Measurements from ENCODE around the gene MRPL57. TPM values are rescaled to one million over a fixed set of nuclear protein-coding genes. Genes with fewer than 3 reads are reported as not detected.
"Not testable (repeated sequence)": the region's sequence is repeated elsewhere in the genome, so short reads cannot be mapped to it uniquely, and the experiment has no call there.

Gene MRPL57
- total RNA-seq, 1 donor from 2014 or later: 20.9 TPM

DNA sequence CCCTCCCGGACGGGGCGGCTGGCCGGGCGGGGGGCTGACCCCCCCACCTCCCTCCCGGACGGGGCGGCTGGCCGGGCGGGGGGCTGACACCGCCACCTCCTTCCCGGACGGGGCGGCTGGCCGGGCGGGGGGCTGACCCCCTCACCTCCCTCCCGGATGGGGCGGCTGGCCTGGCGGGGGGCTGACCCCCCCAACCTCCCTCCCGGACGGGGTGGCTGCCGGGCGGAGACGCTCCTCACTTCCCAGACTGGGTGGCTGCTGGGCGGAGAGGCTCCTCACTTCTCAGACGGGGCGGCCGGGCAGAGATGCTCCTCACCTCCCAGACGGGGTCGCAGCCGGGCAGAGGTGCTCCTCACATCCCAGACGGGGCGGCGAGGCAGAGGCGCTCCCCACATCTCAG, 10.0 kb downstream of the MRPL57 start:
- intact Hi-C loops (cut with micrococcal nuclease): not testable (repeated sequence)

DNA sequence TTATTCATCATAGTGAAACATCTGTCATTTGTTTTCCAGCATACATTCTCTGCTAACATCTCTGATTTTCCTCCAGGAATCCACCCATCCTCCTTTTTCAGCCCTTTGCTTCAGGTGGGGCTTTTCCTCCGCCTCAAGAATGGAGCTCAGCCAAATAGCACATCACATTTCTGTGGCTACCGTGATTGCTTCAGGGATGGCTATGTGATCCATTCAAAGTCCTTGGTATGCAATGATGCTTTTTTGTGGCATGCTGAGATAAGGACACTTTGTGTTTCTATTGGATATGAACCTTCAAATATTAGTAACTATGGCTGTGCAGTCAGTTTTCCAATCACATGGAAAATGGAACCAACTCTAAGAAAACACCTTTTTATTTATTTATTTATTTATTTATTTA, 18.3 kb downstream of the MRPL57 start:
- intact Hi-C loops (cut with micrococcal nuclease): not testable (repeated sequence)

DNA sequence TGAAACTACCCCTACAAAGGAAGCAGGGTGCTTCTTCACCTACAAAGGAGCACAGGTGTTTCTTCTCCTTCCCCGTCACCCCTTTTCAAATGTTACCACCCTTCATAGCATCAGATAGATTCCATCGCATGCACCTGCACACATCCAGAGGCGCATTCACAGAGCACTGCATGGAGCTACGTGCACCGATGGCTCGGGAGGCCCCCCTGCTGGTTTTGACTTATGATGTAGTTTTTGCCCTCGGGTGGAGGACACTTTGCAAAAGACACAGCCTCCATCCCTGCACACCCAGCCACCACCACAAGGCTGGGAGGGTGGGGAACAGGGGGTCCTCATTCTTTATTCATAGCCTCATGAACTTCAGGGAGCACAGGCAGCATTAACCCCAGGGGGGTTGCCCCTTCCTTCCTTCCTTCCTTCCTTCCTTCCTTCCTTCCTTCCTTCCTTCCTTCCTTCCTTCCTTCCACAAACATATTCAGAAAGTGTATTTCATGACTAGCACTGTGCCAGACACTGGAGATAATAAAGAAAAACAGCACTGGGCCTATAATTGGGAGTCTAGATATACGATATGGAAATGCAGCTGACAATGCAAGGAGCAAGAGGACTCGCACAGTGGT, 21.3 kb downstream of the MRPL57 start:
- intact Hi-C loops (cut with micrococcal nuclease): not testable (repeated sequence)

DNA sequence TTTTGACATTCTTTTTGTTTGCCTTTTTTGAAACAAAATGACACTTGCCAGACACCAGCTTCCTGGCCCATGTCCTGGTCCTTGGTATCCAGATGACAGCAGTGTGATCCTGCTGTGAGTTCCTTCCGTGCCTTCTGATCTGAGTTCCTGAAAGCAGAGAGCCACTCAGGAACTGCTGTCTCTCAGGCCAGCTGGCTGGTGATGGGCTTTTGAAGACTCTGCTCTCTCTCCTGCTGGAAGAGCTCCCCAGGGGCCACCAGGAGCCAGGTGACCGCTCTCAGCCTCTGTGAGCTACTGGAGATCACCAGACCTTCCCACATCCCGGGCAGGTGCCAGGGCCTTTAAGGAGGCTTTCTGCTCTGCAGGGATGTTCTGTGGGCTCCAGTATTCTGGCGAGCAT, 21.9 kb downstream of the MRPL57 start:
- intact Hi-C loops (cut with micrococcal nuclease): not testable (repeated sequence)

DNA sequence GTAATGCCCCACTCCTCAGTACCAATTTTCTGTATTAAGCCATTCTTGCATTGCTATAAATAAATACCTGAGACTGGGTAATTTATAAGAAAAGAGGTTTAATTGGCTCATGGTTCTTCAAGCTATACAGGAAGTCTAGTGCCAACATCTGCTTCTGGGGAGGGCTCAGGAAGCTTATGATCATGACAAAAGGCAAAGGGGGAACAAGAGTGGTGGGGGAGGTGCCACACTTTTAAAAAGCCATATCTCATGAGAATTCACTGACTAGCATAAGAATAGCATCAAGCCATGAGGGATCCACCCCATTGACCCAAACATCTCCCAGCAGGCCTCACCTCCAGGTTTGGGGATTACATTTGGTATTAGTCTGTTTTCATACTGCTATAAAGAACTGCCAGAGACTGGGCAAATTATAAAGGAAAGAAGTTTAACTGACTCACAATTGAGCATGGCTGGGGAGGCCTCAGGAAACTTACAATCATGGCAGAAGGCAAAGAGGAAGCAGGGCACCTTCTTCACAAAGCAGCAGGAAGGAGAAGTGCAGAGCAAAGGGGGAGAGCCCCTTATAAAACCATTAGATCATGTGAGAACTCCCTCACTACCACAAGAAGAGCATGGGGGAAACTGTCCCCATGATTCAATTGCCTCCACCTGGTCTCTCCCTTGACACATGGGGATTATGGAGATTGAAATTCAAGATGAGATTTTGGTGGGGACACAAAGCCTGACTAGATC, 25.2 kb downstream of the MRPL57 start:
- intact Hi-C loops (cut with micrococcal nuclease): not testable (repeated sequence)

DNA sequence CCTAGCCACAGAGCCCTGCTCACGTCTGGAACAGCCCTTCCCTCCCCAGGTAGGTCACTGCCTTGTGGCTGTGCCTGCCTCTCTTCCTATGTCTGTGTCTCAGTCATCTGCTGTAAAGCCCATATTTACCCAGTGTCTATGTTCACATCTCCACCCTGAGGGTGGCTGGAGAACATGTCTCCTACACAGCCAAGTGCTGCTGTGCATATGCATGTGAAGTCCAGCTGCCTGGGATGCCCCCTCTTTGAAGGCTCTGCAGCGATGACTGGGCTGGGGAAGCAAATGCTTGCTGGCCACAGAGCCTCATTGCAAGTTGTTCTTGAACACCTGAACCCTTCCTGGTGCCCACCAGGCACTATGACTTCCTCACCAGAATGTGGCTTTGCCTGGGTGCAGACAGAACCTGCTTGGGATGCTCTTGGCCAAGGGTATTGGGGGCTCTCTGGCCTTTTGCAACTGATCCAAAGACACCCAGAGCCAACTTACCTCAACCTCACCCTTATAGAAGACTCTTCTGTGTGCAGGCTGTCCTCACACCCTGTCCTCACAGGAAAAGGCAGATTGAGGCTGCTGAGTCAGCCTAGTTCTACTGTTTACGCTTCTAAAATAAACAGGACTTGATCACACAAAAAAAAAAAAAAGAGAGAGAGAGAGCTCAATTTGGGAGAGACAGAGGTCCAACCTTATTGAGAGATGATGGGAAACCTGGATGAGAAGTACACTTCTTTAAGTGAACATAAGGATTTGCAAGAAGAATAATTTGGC, 26.5 kb downstream of the MRPL57 start:
- intact Hi-C loops (cut with micrococcal nuclease): no loop called here

DNA sequence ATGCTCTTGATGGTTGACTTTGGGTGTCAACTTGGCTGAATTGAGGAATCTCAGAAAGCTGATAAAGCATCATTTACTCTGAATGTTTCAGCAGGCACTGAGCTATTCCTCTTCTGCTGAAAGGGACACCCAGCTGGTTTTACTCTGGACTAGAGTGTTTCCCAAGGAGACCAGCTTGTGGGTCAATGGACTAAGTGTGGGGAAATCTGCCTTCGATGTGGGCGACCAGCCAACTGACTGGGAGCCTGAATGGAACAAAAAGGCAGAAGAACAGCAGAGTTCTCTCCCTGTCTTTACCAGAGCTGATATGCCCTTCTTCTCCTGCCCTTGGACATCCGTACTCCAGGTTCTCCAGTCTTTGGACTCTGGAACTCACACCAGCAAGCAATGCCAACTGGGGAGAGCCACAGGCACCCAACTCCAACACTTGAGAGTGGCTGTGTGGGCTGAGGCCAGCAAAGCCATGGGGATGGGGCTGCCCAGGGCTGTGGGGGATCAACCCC, 32.2 kb downstream of the MRPL57 start:
- intact Hi-C loops (cut with micrococcal nuclease): no loop called here

DNA sequence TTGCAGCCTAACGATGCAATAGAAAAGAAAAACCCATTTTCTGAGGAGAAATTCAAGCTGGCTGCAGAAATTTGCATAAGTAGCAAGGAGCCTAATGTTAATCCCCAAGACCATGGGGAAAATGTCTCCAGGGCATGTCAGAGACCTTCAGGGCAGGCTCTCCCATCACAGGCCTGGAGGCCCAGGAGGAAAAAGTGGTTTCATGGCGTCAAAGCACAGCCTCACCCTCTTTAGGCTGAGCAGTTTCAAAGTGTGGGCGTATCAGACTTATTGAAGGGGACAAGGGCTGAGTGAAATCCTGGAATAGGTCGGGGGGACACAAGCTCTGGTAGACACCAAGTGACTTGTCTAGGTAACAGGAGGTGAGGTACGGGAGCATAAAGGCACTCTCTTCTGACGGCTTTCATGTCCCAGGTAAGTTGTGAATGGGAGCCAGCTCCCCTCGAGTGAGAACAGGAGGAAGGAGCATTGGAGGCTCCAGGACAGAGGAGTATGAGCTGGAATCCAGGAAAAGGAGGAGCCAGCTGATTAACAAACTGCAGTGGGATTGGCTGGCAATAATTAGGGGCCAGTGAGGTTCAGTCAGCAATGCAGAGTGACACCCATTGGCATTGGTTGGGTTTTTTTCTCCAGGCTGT, 35.8 kb downstream of the MRPL57 start:
- intact Hi-C loops (cut with micrococcal nuclease): no loop called here

DNA sequence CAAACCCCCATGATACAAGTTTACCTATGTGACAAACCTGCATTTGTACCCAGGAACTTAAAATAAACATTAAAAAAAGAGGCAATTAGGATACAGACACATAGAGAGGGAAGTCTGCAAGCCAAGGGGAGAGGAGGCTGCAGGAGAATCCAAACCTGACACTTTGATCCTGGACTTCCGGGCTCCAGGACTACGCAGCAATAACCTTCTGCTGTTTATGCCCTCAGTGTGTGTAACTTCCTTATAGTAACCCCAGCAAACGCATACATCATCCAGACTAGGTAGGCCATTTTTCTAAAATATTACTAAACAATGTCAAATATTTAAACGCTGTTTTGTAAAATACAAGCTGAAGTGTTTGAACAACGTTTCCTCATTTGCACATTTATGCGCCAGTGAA, 39.0 kb downstream of the MRPL57 start:
- intact Hi-C loops (cut with micrococcal nuclease): not testable (repeated sequence)

DNA sequence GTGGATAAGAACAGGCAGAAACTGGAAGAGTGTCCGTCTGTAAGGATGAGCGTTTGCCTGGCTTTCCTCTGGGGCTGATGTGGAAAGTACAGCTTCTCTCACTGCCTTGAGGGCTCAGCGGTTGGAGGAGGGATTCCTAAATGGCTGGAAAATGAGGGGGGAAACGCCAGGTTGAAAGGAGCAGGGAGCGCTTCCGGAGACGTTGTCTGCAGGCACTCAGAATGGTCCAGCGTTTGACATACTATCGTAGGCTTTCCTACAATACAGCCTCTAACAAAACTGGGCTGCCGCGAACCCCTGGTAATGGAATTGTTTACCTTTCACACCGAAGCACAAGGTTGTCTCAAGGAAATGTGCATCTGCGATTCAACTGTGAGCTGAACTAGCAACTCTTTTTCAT, 39.9 kb downstream of the MRPL57 start:
- intact Hi-C loops (cut with micrococcal nuclease): no loop called here

DNA sequence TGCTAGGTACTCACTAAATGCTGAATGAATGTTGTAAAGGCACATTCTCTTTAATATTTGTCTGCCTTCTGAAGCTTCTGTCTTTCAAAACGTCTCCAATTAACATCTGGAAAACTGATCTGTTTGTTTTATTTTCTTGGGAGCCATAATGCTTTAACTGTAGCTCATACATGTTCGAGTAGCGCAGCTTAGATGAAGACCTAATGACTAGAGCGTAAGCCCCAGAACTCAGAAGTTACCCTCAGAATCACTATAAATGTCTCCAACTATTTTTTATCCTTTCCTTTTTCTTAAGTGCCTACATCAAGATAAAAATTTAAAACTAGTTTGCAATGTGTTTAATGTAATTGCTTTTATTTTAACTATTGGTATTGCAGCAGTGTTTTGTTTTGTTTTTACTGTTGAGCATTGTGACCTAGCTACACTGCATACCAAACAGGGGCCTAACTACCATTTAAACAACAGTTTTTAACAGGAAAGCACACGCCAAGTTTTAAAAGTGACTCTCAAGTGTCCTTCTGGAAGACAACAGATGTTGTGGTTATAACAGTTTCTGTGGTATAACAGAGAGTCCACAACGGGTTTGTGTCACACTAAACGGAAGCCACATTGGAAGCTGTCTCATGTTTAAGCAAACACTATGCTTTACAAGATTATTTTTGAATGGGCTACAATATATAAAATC, 42.0 kb downstream of the MRPL57 start:
- intact Hi-C loops (cut with micrococcal nuclease): no loop called here

DNA sequence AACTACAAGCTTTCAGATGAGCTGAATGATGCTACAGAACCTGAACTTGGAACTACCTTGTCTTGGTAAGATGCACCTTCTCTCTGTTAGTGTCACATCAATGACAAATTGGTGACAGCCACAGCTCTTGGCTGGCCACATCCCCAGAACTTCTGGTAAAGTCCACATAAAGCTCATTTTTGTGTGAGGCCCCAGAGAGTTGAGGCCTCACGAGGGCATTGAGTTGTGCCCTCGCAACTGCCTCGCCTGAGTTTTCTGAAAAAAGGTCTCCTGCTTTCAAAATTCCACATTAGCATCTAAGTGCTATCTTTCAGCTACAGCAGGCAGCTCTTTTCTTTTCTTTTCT, 42.6 kb downstream of the MRPL57 start:
- intact Hi-C loops (cut with micrococcal nuclease): no loop called here

DNA sequence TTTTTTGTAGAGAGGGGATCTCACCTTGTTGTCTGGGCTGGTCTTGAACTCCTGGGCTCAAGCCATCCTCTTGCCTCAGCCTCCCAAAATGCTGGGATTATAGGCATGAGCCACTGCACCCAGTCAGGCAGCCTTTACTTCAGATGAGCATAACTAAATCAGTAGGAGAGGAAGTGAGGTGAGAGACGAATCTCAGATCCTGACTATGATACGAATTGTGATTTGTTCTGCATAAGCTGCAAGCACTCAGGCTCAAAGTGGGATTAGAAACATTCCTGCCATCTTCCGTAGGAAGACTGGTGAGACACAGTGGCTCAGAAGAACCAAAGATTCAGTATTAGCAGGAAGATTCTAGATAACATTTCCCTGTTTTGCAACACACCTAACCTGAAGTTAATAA, 43.3 kb downstream of the MRPL57 start:
- intact Hi-C loops (cut with micrococcal nuclease): not testable (repeated sequence)

DNA sequence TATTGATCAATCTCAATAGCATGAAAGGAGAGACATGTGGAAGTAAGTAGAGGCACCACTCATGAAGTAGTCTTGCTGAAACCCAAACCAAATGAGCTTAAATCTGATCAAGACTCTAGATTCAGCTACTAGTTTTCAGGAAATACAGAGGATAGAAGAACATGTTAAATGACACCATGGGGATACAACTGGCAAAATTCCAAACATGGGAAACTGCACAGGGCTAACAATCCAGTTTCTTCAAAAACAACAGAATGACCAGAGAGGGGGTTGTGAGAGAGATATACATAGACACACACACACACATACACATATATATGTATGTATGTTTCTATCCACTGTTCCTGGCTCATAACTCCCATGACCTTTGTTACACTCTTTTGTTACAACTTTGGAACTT, 44.8 kb downstream of the MRPL57 start:
- intact Hi-C loops (cut with micrococcal nuclease): no loop called here

DNA sequence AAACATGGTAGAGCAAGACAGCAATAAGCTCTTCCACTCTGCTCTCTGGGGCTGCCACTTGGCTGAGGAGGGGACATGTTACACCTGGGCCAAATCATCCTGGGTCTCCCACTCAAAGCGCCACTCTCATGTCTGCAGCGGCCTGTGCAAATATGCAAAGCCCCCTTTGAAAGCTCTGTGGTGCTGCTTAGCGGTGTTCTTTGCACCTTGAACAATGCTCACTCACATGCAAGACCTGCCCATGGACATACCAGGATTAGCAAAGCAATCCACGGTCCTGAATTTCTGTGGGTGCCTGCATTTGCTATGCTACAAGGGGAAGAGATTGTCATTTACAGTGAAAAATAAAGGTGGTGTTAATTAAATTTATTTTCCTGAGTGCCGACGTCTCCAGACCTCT, 48.6 kb downstream of the MRPL57 start:
- intact Hi-C loops (cut with micrococcal nuclease): no loop called here

DNA sequence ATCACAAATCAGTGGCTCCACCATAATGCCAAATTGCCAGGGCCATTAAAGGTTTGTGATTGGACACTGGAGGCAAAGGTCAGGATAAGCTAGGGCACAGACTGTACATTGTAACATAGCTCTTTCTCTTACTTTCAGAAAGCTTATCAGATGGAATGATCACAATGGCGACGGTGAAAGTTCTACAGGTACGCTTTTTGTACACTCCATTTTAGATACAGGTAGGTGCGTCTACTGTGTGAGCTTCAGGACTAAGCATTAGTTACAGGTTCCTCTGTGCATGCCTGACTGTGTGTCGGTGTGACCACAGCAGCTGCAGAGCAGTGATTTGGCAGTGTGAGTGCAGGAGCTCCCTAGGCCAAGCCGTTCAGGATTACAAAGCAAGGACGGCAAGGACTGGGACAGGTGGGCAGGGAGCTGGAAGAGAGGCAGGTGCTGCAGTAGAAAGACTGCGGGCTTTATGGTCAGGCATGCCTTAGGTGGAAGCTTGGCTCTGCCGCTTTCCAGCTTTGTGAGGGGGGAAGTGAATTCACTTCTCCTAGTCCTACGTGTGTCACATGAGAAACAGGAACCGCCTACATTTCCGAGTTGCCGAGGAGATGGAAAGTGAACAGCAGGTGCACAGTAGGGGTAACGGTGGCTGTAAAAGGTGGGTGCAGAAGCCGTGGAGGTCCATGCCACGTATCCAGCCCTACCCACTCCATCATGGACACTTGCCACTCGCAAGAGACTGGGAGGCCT, 49.6 kb downstream of the MRPL57 start:
- intact Hi-C loops (cut with micrococcal nuclease): no loop called here

DNA sequence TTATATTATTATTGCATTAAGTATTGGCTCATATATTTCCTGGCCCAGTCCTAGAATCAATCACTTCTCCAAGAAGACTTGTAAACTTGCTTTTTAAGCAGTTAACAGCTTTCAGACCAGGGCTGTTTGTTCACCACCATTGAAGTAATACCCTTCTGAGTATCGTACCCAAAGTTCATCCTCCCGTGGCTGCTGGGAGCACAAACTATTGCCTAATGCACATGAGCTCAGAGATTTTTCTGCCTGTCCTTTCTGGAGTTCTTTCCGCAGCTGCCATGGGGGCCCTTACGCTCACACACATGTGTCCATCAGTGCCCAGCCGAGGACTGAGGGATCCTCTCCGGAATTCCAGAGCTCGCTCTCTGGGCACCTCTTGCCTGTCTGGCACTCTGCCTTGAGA, 51.5 kb downstream of the MRPL57 start:
- intact Hi-C loops (cut with micrococcal nuclease): no loop called here

All from T-helper 2 cell treated with Interferon-gamma antibody and Interleukin-4, amounts not matched to agents 100 ng/mL and 5 ng/mL, for 36 hours (primary cell).